HepG2 (cell line): ENCODE measurements around the gene OPRL1. TPM values are rescaled to one million over a fixed set of nuclear protein-coding genes. Genes with fewer than 3 reads are reported as not detected.

ENCODE experiments used
- CBX5 ChIP-seq: sonication (generic); formaldehyde crosslinking; IDR thresholded peaks from 2 replicates; pipeline ENCODE4 v1.4.0; 2020; ENCODE audit warnings: missing genetic modification reagents, borderline replicate concordance
- CREM ChIP-seq, 2 experiments: sonication (generic) in 1 of 2; formaldehyde crosslinking in 1 of 2; IDR thresholded peaks; 2 replicates each; pipeline versions ENCODE4 v1.4.0 to v1.6.1; 2016 to 2020; ENCODE audit warnings: antibody characterized with exemption in 1 of 2, mild to moderate bottlenecking in 1 of 2, missing genetic modification reagents in 1 of 2
- DMAP1 ChIP-seq: IDR thresholded peaks from 2 replicates; pipeline ENCODE4 v1.6.1; 2016
- FOXO1 ChIP-seq: sonication (generic); formaldehyde crosslinking; IDR thresholded peaks from 2 replicates; pipeline ENCODE4 v1.4.0; 2020; ENCODE audit warnings: missing genetic modification reagents
- JARID2 ChIP-seq: sonication (generic); formaldehyde crosslinking; IDR thresholded peaks from 2 replicates; pipeline ENCODE4 v1.8.1; 2023; ENCODE audit warnings: missing genetic modification reagents, inconsistent platforms; ENCODE audit not compliant: insufficient replicate concordance
- MEF2D ChIP-seq: sonication (generic); formaldehyde crosslinking; IDR thresholded peaks from 2 replicates; pipeline ENCODE4 v1.5.1; 2020; ENCODE audit warnings: mild to moderate bottlenecking, missing genetic modification reagents
- MIER3 ChIP-seq: IDR thresholded peaks from 2 replicates; pipeline ENCODE4 v1.6.1; 2016; ENCODE audit warnings: missing compliant biosample characterization, borderline replicate concordance
- NR2F2 ChIP-seq: IDR thresholded peaks from 2 replicates; pipeline ENCODE4 v1.6.1; 2012; ENCODE audit warnings: low read depth, inconsistent platforms, borderline replicate concordance
- PPARG ChIP-seq: conservative IDR thresholded peaks from 2 replicates; pipeline ENCODE4 v1.6.1; 2016; ENCODE audit warnings: missing biosample characterization, missing genetic modification reagents
- SMARCE1 ChIP-seq: fragments of 450-650 bp; IDR thresholded peaks from 2 replicates; pipeline ENCODE4 v1.6.1; 2017; ENCODE audit warnings: borderline replicate concordance
- TMF1 ChIP-seq: sonication (generic); formaldehyde crosslinking; IDR thresholded peaks from 2 replicates; pipeline ENCODE4 v1.8.1; 2022; ENCODE audit warnings: low read depth, missing genetic modification reagents
- ZFY ChIP-seq: sonication (generic); formaldehyde crosslinking; IDR thresholded peaks from 2 replicates; pipeline ENCODE4 v1.4.0; 2020; ENCODE audit warnings: missing genetic modification reagents
- ZNF260 ChIP-seq: sonication (generic); formaldehyde crosslinking; IDR thresholded peaks from 2 replicates; pipeline ENCODE4 v1.4.0; 2020; ENCODE audit warnings: missing genetic modification reagents, low read depth, mild to moderate bottlenecking, borderline replicate concordance
- ZNF33A ChIP-seq: sonication (generic); formaldehyde crosslinking; IDR thresholded peaks from 2 replicates; pipeline ENCODE4 v1.5.1; 2020; ENCODE audit warnings: missing genetic modification reagents, mild to moderate bottlenecking, moderate library complexity, borderline replicate concordance
- ZNF563 ChIP-seq: sonication (generic); formaldehyde crosslinking; IDR thresholded peaks from 2 replicates; pipeline ENCODE4 v1.8.0; 2022; ENCODE audit warnings: mild to moderate bottlenecking, moderate library complexity, missing genetic modification reagents
- polyA plus RNA-seq, 8 experiments: library from polyadenylated mRNA; depleted of rRNA in 3 of 8; stranded (reverse) in 7 of 8; unstranded in 1 of 8; fragments of >200 nt; fragmentation: Illumina TruSeq in 4 of 8; extraction: Trizol in 4 of 8; gene quantifications; 2 replicates each; pipeline versions ENCODE4 v1.2.1 to v1.2.3, GENCODE V29; 2011 to 2016; ENCODE audit warnings: low read depth in 4 of 8, missing spikeins in 1 of 8, mixed read lengths in 1 of 8; ENCODE audit not compliant: insufficient read depth in 1 of 8
- total RNA-seq, 5 experiments: library from RNA; depleted of rRNA; stranded (reverse); fragments of >200 nt; fragmentation: Illumina TruSeq; extraction: Trizol; gene quantifications; 2 replicates each; pipeline ENCODE4 v1.2.3, GENCODE V29; 2016; ENCODE audit warnings: low read depth in 1 of 5
- TF ChIP-seq, protein P1 (sequence below): sonication (generic); formaldehyde crosslinking; IDR thresholded peaks from 2 replicates; pipeline ENCODE4 v1.8.0; 2022; ENCODE audit warnings: missing genetic modification reagents, low read depth, mild to moderate bottlenecking, borderline replicate concordance
- TF ChIP-seq, protein P2 (sequence below): sonication (generic); formaldehyde crosslinking; IDR thresholded peaks from 2 replicates; pipeline ENCODE4 v1.5.0; 2020; ENCODE audit warnings: missing genetic modification reagents
- TF ChIP-seq, protein P3 (sequence below): IDR thresholded peaks from 2 replicates; pipeline ENCODE4 v1.4.0; 2020; ENCODE audit warnings: mild to moderate bottlenecking, missing genetic modification reagents
- TF ChIP-seq, protein P4 (sequence below): sonication (generic); formaldehyde crosslinking; IDR thresholded peaks from 2 replicates; pipeline ENCODE4 v1.5.0; 2020; ENCODE audit warnings: missing genetic modification reagents
- TF ChIP-seq, protein P5 (sequence below): sonication (generic); formaldehyde crosslinking; IDR thresholded peaks from 2 replicates; pipeline ENCODE4 v1.8.1; 2023; ENCODE audit warnings: mild to moderate bottlenecking, missing genetic modification reagents, borderline replicate concordance

Gene OPRL1
- total and polyA plus RNA-seq, 2 of the 13 experiments (the other 11 are each of a cell fraction or from before 2014, with no cell fraction given): 0.35 to 0.71 TPM

DNA sequence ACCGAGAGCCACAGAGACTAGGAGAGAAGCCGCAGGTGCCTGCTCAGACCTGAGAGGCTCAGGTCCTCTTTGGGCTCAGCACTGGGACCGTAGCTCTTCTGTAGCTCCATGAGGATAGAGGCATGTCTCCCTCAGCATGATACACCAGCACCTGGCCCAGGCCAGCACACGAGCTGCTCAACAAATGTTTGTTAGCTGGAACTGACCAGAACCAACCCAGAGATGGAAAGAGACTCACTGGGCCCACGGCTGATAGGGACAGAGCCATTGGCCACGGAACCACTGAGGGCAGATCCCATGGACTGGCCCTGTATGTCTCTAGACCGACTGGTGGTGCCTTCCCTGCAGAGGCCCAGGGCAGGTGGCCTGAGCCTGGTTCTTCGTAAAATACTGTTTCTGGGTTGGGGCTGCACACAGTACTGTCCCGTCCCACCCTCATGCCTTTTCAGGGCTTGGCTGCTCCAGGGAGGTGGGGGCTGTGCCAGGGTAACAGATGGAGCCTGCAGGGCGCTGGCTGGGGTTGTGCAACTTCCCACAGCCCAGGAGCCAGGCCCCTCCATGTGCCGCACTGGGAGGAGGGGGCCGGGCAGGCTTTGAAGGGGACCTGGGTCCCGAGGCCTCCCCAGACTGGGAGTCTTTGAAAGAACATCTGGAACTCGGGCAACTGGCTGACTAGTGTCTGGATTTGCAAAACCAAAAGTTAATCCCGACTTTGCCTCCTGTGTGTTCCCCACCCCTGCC lies 38.7 kb upstream of the OPRL1 start (continued):
- TF ChIP-seq TMF1: peak; percentile 82; the same call in 1 of the 2 replicates
- TF ChIP-seq, protein P1, sequence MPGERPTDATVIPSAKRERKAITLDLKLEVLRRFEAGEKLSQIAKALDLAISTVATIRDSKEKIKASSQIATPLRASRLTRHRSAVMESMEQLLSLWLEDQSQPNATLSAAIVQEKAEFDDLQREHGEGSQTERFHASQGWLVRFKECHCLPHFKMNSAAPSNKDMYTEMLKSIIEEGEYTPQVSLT (CRISPR knock-in tag): no peak
- TF ChIP-seq DMAP1 (CRISPR knock-in tag): peak; percentile 84
- TF ChIP-seq, protein P2, sequence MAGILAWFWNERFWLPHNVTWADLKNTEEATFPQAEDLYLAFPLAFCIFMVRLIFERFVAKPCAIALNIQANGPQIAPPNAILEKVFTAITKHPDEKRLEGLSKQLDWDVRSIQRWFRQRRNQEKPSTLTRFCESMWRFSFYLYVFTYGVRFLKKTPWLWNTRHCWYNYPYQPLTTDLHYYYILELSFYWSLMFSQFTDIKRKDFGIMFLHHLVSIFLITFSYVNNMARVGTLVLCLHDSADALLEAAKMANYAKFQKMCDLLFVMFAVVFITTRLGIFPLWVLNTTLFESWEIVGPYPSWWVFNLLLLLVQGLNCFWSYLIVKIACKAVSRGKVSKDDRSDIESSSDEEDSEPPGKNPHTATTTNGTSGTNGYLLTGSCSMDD (CRISPR knock-in tag): no peak
- TF ChIP-seq, protein P3, sequence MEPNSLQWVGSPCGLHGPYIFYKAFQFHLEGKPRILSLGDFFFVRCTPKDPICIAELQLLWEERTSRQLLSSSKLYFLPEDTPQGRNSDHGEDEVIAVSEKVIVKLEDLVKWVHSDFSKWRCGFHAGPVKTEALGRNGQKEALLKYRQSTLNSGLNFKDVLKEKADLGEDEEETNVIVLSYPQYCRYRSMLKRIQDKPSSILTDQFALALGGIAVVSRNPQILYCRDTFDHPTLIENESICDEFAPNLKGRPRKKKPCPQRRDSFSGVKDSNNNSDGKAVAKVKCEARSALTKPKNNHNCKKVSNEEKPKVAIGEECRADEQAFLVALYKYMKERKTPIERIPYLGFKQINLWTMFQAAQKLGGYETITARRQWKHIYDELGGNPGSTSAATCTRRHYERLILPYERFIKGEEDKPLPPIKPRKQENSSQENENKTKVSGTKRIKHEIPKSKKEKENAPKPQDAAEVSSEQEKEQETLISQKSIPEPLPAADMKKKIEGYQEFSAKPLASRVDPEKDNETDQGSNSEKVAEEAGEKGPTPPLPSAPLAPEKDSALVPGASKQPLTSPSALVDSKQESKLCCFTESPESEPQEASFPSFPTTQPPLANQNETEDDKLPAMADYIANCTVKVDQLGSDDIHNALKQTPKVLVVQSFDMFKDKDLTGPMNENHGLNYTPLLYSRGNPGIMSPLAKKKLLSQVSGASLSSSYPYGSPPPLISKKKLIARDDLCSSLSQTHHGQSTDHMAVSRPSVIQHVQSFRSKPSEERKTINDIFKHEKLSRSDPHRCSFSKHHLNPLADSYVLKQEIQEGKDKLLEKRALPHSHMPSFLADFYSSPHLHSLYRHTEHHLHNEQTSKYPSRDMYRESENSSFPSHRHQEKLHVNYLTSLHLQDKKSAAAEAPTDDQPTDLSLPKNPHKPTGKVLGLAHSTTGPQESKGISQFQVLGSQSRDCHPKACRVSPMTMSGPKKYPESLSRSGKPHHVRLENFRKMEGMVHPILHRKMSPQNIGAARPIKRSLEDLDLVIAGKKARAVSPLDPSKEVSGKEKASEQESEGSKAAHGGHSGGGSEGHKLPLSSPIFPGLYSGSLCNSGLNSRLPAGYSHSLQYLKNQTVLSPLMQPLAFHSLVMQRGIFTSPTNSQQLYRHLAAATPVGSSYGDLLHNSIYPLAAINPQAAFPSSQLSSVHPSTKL (CRISPR knock-in tag): peak; percentile 23; the same call in 1 of the 2 replicates
- peak; percentile 78 for TF ChIP-seq CBX5
- no peak for TF ChIP-seq CREM (IDR thresholded peaks at IDR 0.05)
- TF ChIP-seq CREM (CRISPR knock-in tag; IDR thresholded peaks at IDR 0.05): no peak
- no peak for TF ChIP-seq JARID2 (CRISPR knock-in tag)
- TF ChIP-seq MEF2D: 0 out of 2 replicates have a peak, but pooled peaks have one; percentile 52
- peak; percentile 58; the same call in 1 of the 2 replicates for TF ChIP-seq ZNF563 (CRISPR knock-in tag)
- TF ChIP-seq MIER3 (CRISPR knock-in tag): no peak; the same call in 1 of the 2 replicates
- no peak for TF ChIP-seq PPARG
- TF ChIP-seq, protein P4, sequence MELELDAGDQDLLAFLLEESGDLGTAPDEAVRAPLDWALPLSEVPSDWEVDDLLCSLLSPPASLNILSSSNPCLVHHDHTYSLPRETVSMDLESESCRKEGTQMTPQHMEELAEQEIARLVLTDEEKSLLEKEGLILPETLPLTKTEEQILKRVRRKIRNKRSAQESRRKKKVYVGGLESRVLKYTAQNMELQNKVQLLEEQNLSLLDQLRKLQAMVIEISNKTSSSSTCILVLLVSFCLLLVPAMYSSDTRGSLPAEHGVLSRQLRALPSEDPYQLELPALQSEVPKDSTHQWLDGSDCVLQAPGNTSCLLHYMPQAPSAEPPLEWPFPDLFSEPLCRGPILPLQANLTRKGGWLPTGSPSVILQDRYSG (CRISPR knock-in tag): 0 out of 2 replicates have a peak, but pooled peaks have one; percentile 58
- TF ChIP-seq NR2F2: peak; percentile 10; the same call in 1 of the 2 replicates
- TF ChIP-seq ZFY: peak; percentile 69
- TF ChIP-seq, protein P5, sequence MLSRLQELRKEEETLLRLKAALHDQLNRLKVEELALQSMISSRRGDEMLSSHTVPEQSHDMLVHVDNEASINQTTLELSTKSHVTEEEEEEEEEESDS (CRISPR knock-in tag): 0 out of 2 replicates have a peak, but pooled peaks have one; percentile 68
- TF ChIP-seq ZNF260 (CRISPR knock-in tag): no peak
- TF ChIP-seq FOXO1 (CRISPR knock-in tag): peak; percentile 26; the same call in 1 of the 2 replicates
- TF ChIP-seq SMARCE1: no peak
- TF ChIP-seq ZNF33A (CRISPR knock-in tag): no peak
